Prostate gland (tissue), 2 donors: ENCODE measurements around the gene LYRM9.
"Not testable (repeated sequence)": the region's sequence is repeated elsewhere in the genome, so short reads cannot be mapped to it uniquely, and the experiment has no call there.

Experiments used
- CTCF ChIP-seq, 4 experiments: fragments of 200-600 bp in 2 of 4; fragments of 450-650 bp in 2 of 4; sonication (generic) in 2 of 4; IDR thresholded peaks; 1 replicate in 3 of 4; 2 replicates in 1 of 4; pipeline ENCODE4 v1.5.1; 2016 to 2019; ENCODE audit warnings: antibody characterized with exemption in 4 of 4, mild to moderate bottlenecking in 2 of 4, moderate library complexity in 2 of 4
- POLR2A ChIP-seq: fragments of 450-650 bp; IDR thresholded peaks from one replicate; pipeline ENCODE4 v1.6.1; 2016; ENCODE audit warnings: antibody characterized with exemption, mild to moderate bottlenecking
- POLR2AphosphoS5 ChIP-seq: sonication (generic); formaldehyde crosslinking; IDR thresholded peaks from one replicate; pipeline ENCODE4 v1.6.1; 2017; ENCODE audit warnings: antibody characterized with exemption

- TF ChIP-seq CTCF (IDR thresholded peaks at IDR 0.05); POLR2A; POLR2AphosphoS5: not testable (repeated sequence)
Observed at GRCh38 chr17:27837769-27838168, 55.4 kb downstream of the LYRM9 start.
